Peyer's patch (tissue), 4 donors: Measurements from ENCODE around the gene SCGB1A1. TPM values are rescaled to one million over a fixed set of nuclear protein-coding genes. Genes with fewer than 3 reads are reported as not detected.
A peak's percentile ranks its signal among the peaks of the same experiment; 100 is the strongest.

ENCODE experiments used
- DNase-seq, 3 donors: peaks; one replicate each; pipeline ENCODE4 v3.0.0-alpha.2; 2017 to 2019
- H3K27ac ChIP-seq, 4 donors: fragments of 200-600 bp; sonication (generic); one replicate each; pipeline ENCODE4 v1.5.1; 2016 to 2019
- H3K27me3 ChIP-seq, 2 donors: fragments of 200-600 bp; sonication (generic); one replicate each; pipeline ENCODE4 v1.5.1; 2019
- H3K36me3 ChIP-seq, 3 donors: fragments of 200-600 bp; sonication (generic); one replicate each; pipeline ENCODE4 v1.5.1; 2016 to 2019
- H3K4me1 ChIP-seq, 4 donors: fragments of 200-600 bp; sonication (generic); one replicate each; pipeline ENCODE4 v1.5.1; 2016 to 2019
- H3K4me3 ChIP-seq, 4 donors: fragments of 200-600 bp; sonication (generic); 1 replicate in 3 of 4; 2 replicates in 1 of 4; pipeline ENCODE4 v1.5.1; 2016 to 2019; ENCODE audit warnings: mild to moderate bottlenecking in 1 of 4
- H3K9me3 ChIP-seq, 4 donors: fragments of 200-600 bp; sonication (generic); one replicate each; pipeline ENCODE4 v1.5.1; 2016 to 2019; ENCODE audit warnings: mild to moderate bottlenecking in 1 of 4
- POLR2A ChIP-seq, 2 donors: fragments of 450-650 bp; IDR thresholded peaks; one replicate each; pipeline ENCODE4 v1.5.1; 2017; ENCODE audit warnings: antibody characterized with exemption in 2 of 2, mild to moderate bottlenecking in 2 of 2, moderate library complexity in 2 of 2
- total RNA-seq, 4 donors: library from RNA; depleted of rRNA; stranded (reverse); fragments of >200 nt; gene quantifications; one replicate each; pipeline ENCODE4 v1.1.0, GENCODE V29; 2016
- TF ChIP-seq, protein P1 (sequence below), 6 experiments: fragments of 450-650 bp in 4 of 6; fragments of 200-600 bp in 2 of 6; sonication (generic) in 1 of 6; IDR thresholded peaks; one replicate each; pipeline ENCODE4 v1.5.1; 2017 to 2019; ENCODE audit warnings: antibody characterized with exemption in 6 of 6, mild to moderate bottlenecking in 3 of 6, moderate library complexity in 1 of 6

SCGB1A1 gene
- total RNA-seq, 4 donors from 2014 or later, result not detected

GRCh38 chr11:62419314-62419929 lies 589 bp downstream of the SCGB1A1 start:
- Histone ChIP-seq H3K4me3 (no peak overlapping the region), H3K27me3 (no peaks in the 10 kb centered on the region), H3K4me1 (no peaks in the 10 kb centered on the region), H3K9me3 (no peaks in the 10 kb centered on the region), H3K27ac (peak overlapping the region; percentile 7 to 51 (median 26)), H3K36me3 (no peaks in the 10 kb centered on the region)
- no peak for DNase-seq
- TF ChIP-seq, protein P1, sequence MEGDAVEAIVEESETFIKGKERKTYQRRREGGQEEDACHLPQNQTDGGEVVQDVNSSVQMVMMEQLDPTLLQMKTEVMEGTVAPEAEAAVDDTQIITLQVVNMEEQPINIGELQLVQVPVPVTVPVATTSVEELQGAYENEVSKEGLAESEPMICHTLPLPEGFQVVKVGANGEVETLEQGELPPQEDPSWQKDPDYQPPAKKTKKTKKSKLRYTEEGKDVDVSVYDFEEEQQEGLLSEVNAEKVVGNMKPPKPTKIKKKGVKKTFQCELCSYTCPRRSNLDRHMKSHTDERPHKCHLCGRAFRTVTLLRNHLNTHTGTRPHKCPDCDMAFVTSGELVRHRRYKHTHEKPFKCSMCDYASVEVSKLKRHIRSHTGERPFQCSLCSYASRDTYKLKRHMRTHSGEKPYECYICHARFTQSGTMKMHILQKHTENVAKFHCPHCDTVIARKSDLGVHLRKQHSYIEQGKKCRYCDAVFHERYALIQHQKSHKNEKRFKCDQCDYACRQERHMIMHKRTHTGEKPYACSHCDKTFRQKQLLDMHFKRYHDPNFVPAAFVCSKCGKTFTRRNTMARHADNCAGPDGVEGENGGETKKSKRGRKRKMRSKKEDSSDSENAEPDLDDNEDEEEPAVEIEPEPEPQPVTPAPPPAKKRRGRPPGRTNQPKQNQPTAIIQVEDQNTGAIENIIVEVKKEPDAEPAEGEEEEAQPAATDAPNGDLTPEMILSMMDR (IDR thresholded peaks at IDR 0.05), result no peak
- TF ChIP-seq POLR2A (IDR thresholded peaks at IDR 0.05), result no peak

DNA sequence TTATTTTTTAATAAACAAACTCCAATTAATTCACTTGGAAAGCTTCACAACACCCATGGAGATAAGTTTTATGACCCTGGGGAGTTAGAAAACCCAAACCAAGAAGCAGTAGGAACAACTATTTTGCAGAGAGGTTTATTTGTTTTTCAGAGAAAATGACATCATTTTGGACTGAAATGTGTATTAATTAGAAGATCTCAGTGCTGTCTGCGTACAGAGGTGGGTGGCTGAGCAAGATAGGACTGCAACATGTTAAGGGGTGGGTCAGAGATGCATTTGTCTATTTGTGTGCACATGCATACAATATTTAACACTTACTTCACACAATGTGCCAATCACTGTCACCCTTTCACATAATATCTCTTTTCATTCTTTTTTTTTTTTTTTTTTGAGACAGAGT lies 1.1 kb downstream of the SCGB1A1 start:
- peaks cover 0 to under 1% (median 0%) of the 10 kb centered on the region in 4 donors for H3K4me1 ChIP-seq
- no peaks in the 10 kb centered on the region for H3K9me3 ChIP-seq
- DNase-seq, result no peak
- H3K4me3 ChIP-seq, result no peak overlapping the region
- no peaks in the 10 kb centered on the region for H3K27me3 ChIP-seq
- no peaks in the 10 kb centered on the region for H3K36me3 ChIP-seq
- H3K27ac ChIP-seq, result peak overlapping the region; percentile 7 to 51 (median 26)
- TF ChIP-seq POLR2A (IDR thresholded peaks at IDR 0.05), result no peak

DNA sequence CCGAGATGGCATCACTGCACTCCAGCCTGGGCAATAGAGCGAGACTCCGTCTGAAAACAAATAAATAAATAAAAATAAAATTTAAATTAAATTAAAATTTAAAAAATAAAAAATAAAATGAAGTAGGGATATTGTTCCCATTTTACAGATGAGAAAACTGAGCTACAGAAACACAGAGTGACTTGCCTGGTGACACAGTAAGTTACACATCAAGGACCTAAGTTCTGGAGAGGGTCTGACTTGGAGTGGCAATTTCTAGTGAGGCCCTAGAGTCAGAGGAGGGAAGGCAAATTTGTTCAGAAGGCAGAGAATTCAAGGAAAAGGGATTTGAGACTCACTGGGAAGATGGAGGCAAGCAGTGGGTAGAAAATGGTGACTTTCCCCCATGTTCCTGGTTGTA lies 2.0 kb downstream of the SCGB1A1 start:
- TF ChIP-seq, protein P1 (IDR thresholded peaks at IDR 0.05), result no peak
- no peak for TF ChIP-seq POLR2A (IDR thresholded peaks at IDR 0.05)
- no peaks in the 10 kb centered on the region for H3K9me3 ChIP-seq
- H3K4me1 ChIP-seq, result peaks cover 0 to 6% (median 0%) of the 10 kb centered on the region in 4 donors
- no peak for DNase-seq
- H3K27me3 ChIP-seq, result no peaks in the 10 kb centered on the region
- no peak overlapping the region for H3K4me3 ChIP-seq
- no peak overlapping the region for H3K27ac ChIP-seq
- no peaks in the 10 kb centered on the region for H3K36me3 ChIP-seq

DNA sequence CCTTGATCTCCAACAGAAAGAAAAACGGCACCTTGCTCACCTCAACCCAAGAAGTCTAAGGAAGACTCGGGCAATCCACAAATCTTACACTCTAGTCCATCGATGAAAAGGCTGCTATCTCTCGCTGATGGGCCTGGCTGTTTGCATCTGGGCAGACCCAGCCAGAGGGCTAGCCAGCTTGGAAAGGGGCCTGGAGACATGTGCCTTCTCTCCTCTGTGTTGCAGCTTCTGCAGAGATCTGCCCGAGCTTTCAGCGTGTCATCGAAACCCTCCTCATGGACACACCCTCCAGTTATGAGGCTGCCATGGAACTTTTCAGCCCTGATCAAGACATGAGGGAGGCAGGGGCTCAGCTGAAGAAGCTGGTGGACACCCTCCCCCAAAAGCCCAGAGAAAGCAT lies 3.2 kb downstream of the SCGB1A1 start:
- Histone ChIP-seq H3K36me3 (no peaks in the 10 kb centered on the region), H3K27ac (no peak overlapping the region), H3K4me3 (no peak overlapping the region), H3K9me3 (no peaks in the 10 kb centered on the region), H3K27me3 (no peaks in the 10 kb centered on the region), H3K4me1 (peaks cover 0 to 15% (median 0%) of the 10 kb centered on the region in 4 donors)
- no peak for DNase-seq
- TF ChIP-seq, protein P1 (IDR thresholded peaks at IDR 0.05), result no peak
- no peak for TF ChIP-seq POLR2A (IDR thresholded peaks at IDR 0.05)

DNA sequence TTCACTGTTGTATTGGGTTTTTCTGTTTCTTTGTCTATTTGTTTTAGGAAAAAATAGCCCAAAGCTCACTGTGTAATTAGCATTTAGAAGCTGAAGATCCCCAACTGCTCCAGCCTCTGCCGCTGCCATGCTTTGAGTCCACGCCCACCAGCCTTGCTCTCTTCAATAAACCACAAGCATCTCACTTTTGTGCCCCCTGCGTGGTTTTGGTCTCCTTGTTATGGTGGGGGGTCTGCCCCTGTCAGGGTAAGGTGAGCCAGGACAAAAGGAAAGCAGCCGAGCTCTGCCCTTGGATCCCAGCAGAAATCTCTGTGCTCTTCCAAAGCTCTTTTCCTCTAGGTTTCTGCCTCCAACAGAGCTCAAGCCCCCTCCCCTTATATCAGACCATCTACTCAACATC lies 4.2 kb downstream of the SCGB1A1 start:
- Histone ChIP-seq H3K27me3 (no peaks in the 10 kb centered on the region), H3K36me3 (no peaks in the 10 kb centered on the region), H3K4me1 (peaks cover 0 to 19% (median 2%) of the 10 kb centered on the region in 4 donors), H3K27ac (no peak overlapping the region), H3K9me3 (no peaks in the 10 kb centered on the region), H3K4me3 (no peak overlapping the region)
- no peak for DNase-seq
- TF ChIP-seq, protein P1 (IDR thresholded peaks at IDR 0.05), result no peak
- TF ChIP-seq POLR2A (IDR thresholded peaks at IDR 0.05), result no peak

DNA sequence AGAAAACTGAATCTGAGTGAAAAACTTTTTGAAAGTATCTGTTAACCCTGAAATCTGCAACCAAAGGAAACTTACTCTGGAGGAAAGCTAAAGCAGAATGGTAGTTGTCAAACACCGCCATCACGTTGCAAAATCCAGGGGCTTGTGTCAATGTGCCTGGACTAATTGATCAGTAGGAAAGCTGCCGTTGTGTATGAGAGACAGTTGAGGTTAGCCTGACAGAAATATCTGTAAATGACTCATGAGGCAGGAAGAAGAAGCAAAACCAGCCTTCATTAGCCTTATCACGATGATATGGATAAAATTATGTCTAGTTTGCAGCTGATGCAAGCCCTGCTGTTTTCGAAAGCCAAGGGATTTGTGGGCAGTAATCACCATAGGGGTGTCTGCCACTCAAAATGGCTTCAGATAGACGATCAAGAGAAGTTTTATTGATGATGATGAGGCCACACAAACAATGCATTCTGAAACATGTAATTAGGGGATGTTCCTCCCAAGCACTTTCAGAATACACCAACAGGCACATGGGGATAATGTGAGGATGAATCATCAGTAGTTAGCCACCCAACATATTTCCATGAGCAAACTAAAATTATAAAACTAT lies 8.9 kb downstream of the SCGB1A1 start:
- no peak for TF ChIP-seq POLR2A (IDR thresholded peaks at IDR 0.05)
- TF ChIP-seq, protein P1 (IDR thresholded peaks at IDR 0.05), result no peak
- H3K4me3 ChIP-seq, result no peak overlapping the region
- DNase-seq, result no peak

More for the DNA sequence above, 8.9 kb downstream of the SCGB1A1 start:
- H3K4me1 ChIP-seq, result peaks cover 0 to 46% (median 6%) of the 10 kb centered on the region in 4 donors
- H3K9me3 ChIP-seq, result no peaks in the 10 kb centered on the region
- peak overlapping the region; percentile 11 to 67 (median 36) for H3K27ac ChIP-seq
- H3K36me3 ChIP-seq, result no peaks in the 10 kb centered on the region
- no peaks in the 10 kb centered on the region for H3K27me3 ChIP-seq
